ENCODE data around the gene OPN3. TPM values are rescaled to one million over a fixed set of nuclear protein-coding genes. Genes with fewer than 3 reads are reported as not detected.
A peak's percentile ranks its signal among the peaks of the same experiment; 100 is the strongest.

OPN3 gene
- total RNA-seq, 1 donor: 47.5 TPM

GRCh38 chr1:241557551-241558193 lies 82.5 kb downstream of the OPN3 start:
- no peak for TF ChIP-seq CTCF (IDR thresholded peaks at IDR 0.05; ENCODE audit: insufficient read depth, low read depth, low read length)
- peak; percentile 29 for DNase-seq (ENCODE audit: low read depth)

GRCh38 chr1:241557031-241557430 lies 83.1 kb downstream of the OPN3 start:
- no peak for DNase-seq (ENCODE audit: low read depth)
- no peak for TF ChIP-seq CTCF (IDR thresholded peaks at IDR 0.05; ENCODE audit: insufficient read depth, low read depth, low read length)
- H3K4me3 ChIP-seq (ENCODE audit: low read depth, low read length): no peak overlapping the region

More at GRCh38 chr1:241557551-241558193, 82.5 kb downstream of the OPN3 start:
- no peak overlapping the region for H3K4me3 ChIP-seq (ENCODE audit: low read depth, low read length)

GRCh38 chr1:241555526-241555925 lies 84.6 kb downstream of the OPN3 start:
- DNase-seq (ENCODE audit: low read depth): no peak
- no peak overlapping the region for H3K4me3 ChIP-seq (ENCODE audit: low read depth, low read length)
- no peak for TF ChIP-seq CTCF (IDR thresholded peaks at IDR 0.05; ENCODE audit: insufficient read depth, low read depth, low read length)

GRCh38 chr1:241553886-241554592 lies 86.1 kb downstream of the OPN3 start:
- no peak for DNase-seq (ENCODE audit: low read depth)
- H3K4me3 ChIP-seq (ENCODE audit: low read depth, low read length): no peak overlapping the region
- no peak for TF ChIP-seq CTCF (IDR thresholded peaks at IDR 0.05; ENCODE audit: insufficient read depth, low read depth, low read length)

- DNase-seq (ENCODE audit: low read depth): no peak
- TF ChIP-seq CTCF (IDR thresholded peaks at IDR 0.05; ENCODE audit: insufficient read depth, low read depth, low read length): no peak
- H3K4me3 ChIP-seq (ENCODE audit: low read depth, low read length): no peak overlapping the region
These were observed 88.2 kb downstream of the OPN3 start for GRCh38 chr1:241551759-241552638.

- TF ChIP-seq CTCF (IDR thresholded peaks at IDR 0.05; ENCODE audit: insufficient read depth, low read depth, low read length): no peak
- no peak for DNase-seq (ENCODE audit: low read depth)
- no peak overlapping the region for H3K4me3 ChIP-seq (ENCODE audit: low read depth, low read length)
These were observed 89.9 kb downstream of the OPN3 start for GRCh38 chr1:241550318-241550717.

Data from fibroblast of villous mesenchyme (primary cell).